Left ventricle myocardium inferior (tissue), 1 donor: Measurements from ENCODE around the gene SLC7A14. TPM values are rescaled to one million over a fixed set of nuclear protein-coding genes. Genes with fewer than 3 reads are reported as not detected.

ENCODE experiments used
- DNase-seq: peaks from one replicate; pipeline ENCODE4 v3.0.0-alpha.2; 2020
- H3K27ac ChIP-seq: fragments of 200-600 bp; replicated peaks from 2 replicates; pipeline ENCODE4 v1.8.0; 2021
- H3K27me3 ChIP-seq: fragments of 200-600 bp; 2 replicates; pipeline ENCODE4 v1.8.0; 2021; ENCODE audit warnings: low read depth
- H3K36me3 ChIP-seq: fragments of 200-600 bp; 2 replicates; pipeline ENCODE4 v1.8.0; 2021
- H3K4me1 ChIP-seq: fragments of 200-600 bp; 2 replicates; pipeline ENCODE4 v1.8.0; 2021
- H3K4me3 ChIP-seq: fragments of 200-600 bp; 2 replicates; pipeline ENCODE4 v1.8.0; 2021; ENCODE audit warnings: mild to moderate bottlenecking, moderate library complexity
- H3K9me3 ChIP-seq: fragments of 200-600 bp; replicated peaks from 2 replicates; pipeline ENCODE4 v1.8.0; 2021
- CTCF ChIP-seq: fragments of 200-600 bp; IDR thresholded peaks from 2 replicates; pipeline ENCODE4 v1.8.0; 2021; ENCODE audit warnings: antibody characterized with exemption, mild to moderate bottlenecking, borderline replicate concordance
- intact Hi-C: fragments of 100-400 bp; cut with micrococcal nuclease; formaldehyde crosslinking; loops from one replicate; pipeline ENCODE4 v1.11.0; 2022
- total RNA-seq: library from RNA; stranded (reverse); fragmentation: NEBNext Ultra II Directional; extraction: Animal tissue kit (Norgen Biotek cat#: 25700); gene quantifications from one replicate; pipeline ENCODE4 v1.2.1, GENCODE V29; 2021
- donor health status: DM: no; HTN: yes; CAD: no; lungs with severe emphysema.

The SLC7A14 gene
- total RNA-seq, 1 donor from 2014 or later: not detected

DNA sequence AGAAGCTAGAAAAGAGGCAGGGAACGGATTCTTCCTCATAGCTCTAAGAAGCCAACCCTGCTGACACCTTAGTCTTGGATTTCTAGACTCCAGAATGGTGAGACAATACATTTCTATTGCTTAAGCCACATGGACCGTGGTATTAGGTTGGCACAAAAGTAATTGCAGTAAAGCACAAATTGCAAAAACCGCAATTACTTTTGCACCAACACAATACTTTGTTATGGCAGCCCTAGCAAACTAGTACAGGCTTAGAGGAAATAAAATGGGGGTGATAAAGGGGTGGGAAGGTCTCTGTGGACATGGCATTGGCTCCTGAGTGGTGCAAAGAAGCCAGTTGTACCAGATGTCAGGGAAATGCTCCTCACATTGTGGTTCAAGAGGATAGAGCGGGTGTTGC is 56.0 kb downstream of the SLC7A14 start:
- TF ChIP-seq CTCF: no peak
- no peaks in the 10 kb centered on the region for H3K27me3 ChIP-seq

DNA sequence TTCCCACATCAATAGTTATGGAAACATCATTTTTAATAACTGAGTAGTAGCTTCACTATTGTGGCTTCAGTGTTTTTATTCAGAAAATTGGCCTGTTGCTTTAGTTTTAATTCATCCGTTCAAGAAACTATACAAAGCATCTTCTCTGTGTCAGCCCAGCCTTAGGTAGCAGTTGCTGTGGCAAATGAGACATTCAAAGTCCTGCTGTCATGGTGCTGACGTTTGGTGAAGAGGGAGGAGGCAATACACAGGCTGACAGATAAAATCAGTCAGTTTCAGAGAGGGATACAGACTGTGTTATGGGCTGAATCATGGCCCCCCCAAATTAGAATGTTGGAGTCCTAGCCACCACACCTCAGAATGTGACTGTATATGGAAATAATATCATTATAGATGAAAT is 56.5 kb downstream of the SLC7A14 start:
- Histone ChIP-seq H3K36me3 (no peaks in the 10 kb centered on the region), H3K27ac (no peak overlapping the region), H3K27me3 (no peaks in the 10 kb centered on the region), H3K4me1 (peaks cover 12% of the 10 kb centered on the region), H3K4me3 (no peak overlapping the region), H3K9me3 (no peaks in the 10 kb centered on the region)
- no peak for DNase-seq
- TF ChIP-seq CTCF: no peak
- intact Hi-C loops: no loop called here

More for the DNA sequence above, 56.0 kb downstream of the SLC7A14 start:
- H3K36me3 ChIP-seq: no peaks in the 10 kb centered on the region
- no peak overlapping the region for H3K4me3 ChIP-seq
- DNase-seq: no peak
- H3K9me3 ChIP-seq: no peaks in the 10 kb centered on the region
- peaks cover 12% of the 10 kb centered on the region for H3K4me1 ChIP-seq
- intact Hi-C loops: no loop called here
- no peak overlapping the region for H3K27ac ChIP-seq

DNA sequence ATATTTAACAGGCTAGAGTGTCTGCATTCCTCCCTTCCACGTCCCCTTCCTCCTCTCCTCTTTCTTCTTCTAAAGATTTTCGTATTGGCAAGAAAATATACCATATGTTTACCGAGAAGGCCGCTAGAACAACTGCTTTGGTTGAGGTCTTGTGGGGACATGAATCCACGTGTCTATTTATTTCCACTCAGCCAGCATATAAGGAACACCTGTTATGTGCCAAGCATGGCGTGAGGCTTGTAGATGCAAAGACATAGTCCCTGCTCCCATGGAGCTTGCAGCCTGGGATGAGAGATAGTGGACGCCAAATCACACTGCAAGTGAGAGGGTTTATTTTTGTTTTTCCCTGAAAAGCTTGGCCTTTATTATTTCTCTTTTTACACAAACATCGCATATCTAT is 57.1 kb downstream of the SLC7A14 start:
- no peaks in the 10 kb centered on the region for H3K9me3 ChIP-seq
- H3K36me3 ChIP-seq: no peaks in the 10 kb centered on the region
- peaks cover 12% of the 10 kb centered on the region for H3K4me1 ChIP-seq
- no peak for TF ChIP-seq CTCF
- DNase-seq: no peak
- intact Hi-C loops: no loop called here
- no peak overlapping the region for H3K4me3 ChIP-seq
- no peak overlapping the region for H3K27ac ChIP-seq
- no peaks in the 10 kb centered on the region for H3K27me3 ChIP-seq

DNA sequence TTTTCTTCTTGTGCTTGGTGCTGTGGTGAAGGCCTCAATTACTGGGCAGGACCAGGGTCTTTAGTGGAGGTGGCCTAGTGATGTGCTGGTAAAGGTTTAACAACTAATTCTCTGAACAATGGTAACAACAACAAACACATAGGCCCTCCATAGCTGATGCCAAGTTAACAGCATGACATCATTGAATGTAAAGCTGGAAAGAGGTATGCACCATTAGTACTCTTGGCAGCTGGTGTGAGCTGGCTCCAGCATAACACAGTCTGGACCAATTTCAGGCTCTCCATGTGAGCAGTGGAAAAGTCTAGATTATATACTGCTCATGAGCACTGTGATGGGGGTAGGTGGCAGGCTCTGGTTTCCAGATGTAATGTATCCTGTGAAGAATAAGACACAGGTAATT is 61.8 kb downstream of the SLC7A14 start:
- no peak for TF ChIP-seq CTCF
- intact Hi-C loops: no loop called here
- no peaks in the 10 kb centered on the region for H3K4me1 ChIP-seq

DNA sequence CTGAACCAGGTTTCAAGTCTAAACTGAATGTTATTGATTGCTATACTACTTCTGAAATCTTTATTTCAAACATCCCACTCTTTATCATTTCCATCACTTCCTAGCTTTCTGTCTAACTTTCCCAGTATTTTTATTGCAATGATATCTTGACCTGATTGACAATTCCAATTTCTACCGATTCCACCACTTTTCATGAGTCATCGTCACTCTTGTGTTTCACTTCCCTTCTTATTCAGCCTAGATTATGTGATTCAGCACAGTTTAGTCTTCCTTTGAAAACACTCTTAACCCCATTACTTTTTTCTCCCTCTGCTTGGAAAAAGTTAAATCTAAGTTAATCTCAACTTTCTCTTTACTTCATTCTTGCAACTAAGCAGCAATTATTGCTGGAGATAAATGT is 62.6 kb downstream of the SLC7A14 start:
- intact Hi-C loops: no loop called here
- TF ChIP-seq CTCF: no peak

More for the DNA sequence above, 61.8 kb downstream of the SLC7A14 start:
- Histone ChIP-seq H3K36me3 (no peaks in the 10 kb centered on the region), H3K27ac (no peak overlapping the region), H3K9me3 (no peaks in the 10 kb centered on the region), H3K27me3 (no peaks in the 10 kb centered on the region), H3K4me3 (no peak overlapping the region)
- no peak for DNase-seq

GRCh38 chr3:170522201-170522600 is 63.7 kb downstream of the SLC7A14 start:
- intact Hi-C loops: no loop called here
- H3K36me3 ChIP-seq: no peaks in the 10 kb centered on the region
- H3K27me3 ChIP-seq: peaks cover 9% of the 10 kb centered on the region
- H3K4me1 ChIP-seq: no peaks in the 10 kb centered on the region
- no peak for DNase-seq
- H3K9me3 ChIP-seq: no peaks in the 10 kb centered on the region
- no peak for TF ChIP-seq CTCF
- H3K27ac ChIP-seq: no peak overlapping the region
- no peak overlapping the region for H3K4me3 ChIP-seq

More for the DNA sequence above, 62.6 kb downstream of the SLC7A14 start:
- Histone ChIP-seq H3K4me3 (no peak overlapping the region), H3K4me1 (no peaks in the 10 kb centered on the region), H3K9me3 (no peaks in the 10 kb centered on the region), H3K27me3 (no peaks in the 10 kb centered on the region), H3K27ac (no peak overlapping the region), H3K36me3 (no peaks in the 10 kb centered on the region)
- DNase-seq: no peak
